ENCODE data around the gene PPIL6. TPM values are rescaled to one million over a fixed set of nuclear protein-coding genes. Genes with fewer than 3 reads are reported as not detected.
"Not testable (repeated sequence)": the region's sequence is repeated elsewhere in the genome, so short reads cannot be mapped to it uniquely, and the experiment has no call there.

PPIL6 gene
- total RNA-seq, 3 donors from 2014 or later (not counting 1 experiment from before 2014, with no cell fraction given): 0.28 to 0.70 (median 0.40) TPM

DNA sequence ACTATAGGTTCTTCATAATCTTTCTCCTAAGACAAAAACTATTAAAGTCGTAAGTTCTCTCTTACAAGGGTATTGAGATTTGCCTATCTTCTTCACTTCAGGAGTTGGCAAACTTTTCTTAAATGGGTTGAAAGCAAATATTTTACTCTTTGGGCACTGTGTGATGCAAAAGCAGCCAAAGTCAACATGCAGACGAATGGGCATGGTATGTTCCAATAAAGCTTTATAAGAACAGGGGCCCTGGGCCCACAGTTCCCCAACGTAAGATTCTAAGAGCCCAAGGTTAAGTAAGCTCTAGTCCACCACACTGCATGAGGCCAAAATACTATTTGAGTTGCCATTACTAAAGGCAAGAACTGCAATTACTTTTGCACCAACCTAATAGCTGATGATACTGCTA lies 69.6 kb downstream of the PPIL6 start:
- intact Hi-C loops (cut with micrococcal nuclease): no loop called here
- H3K9me3 Mint-ChIP-seq: no peaks in the 10 kb centered on the region
- no peak for DNase-seq

DNA sequence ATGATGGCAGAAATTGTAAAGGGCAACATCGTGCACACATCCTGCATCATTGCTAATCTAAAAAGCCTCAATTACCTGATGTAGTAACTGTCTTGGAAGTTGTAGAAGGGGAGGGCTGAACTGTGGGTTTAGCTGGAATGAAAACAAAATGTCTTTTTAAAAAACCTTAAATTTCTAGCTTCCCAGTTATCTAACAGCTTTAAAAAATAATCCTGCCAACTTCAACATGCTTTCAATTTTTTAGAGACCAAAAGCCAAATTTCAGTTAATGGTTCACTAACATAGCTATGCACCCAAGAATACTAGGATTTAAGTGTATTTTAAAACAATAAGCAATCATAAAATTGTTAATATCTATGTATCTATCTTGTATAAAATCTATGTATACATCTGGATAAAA lies 70.1 kb downstream of the PPIL6 start:
- Histone ChIP-seq H3K27me3 (ENCODE audit: control insufficient read depth, insufficient read depth, low read length) (no peaks in the 10 kb centered on the region), H3K4me1 (ENCODE audit: control insufficient read depth, insufficient read depth, low read length) (peaks cover 4% of the 10 kb centered on the region), H3K27ac (ENCODE audit: low read length) (no peak overlapping the region), H3K9me3 (ENCODE audit: control insufficient read depth, insufficient read depth, low read length) (no peaks in the 10 kb centered on the region), H3K36me3 (ENCODE audit: control insufficient read depth, insufficient read depth, low read length) (peaks cover 78% of the 10 kb centered on the region), H3K4me3 (ENCODE audit: low read length) (no peak overlapping the region)
- Mint-ChIP-seq H3K27ac (peak overlapping the region in 1 of 2 donors; percentile 79), H3K27me3 (ENCODE audit: low read depth in 2 of 2) (no peaks in the 10 kb centered on the region), H3K9me3 (no peaks in the 10 kb centered on the region), H3K4me1 (peaks cover 52 to 69% of the 10 kb centered on the region in 2 donors), H3K36me3 (peaks cover 24% of the 10 kb centered on the region), H3K4me3 (no peak overlapping the region)
- WGBS (ENCODE audit: insufficient coverage): 80% methylated on average over 1 of the region's 1 CpG
- TF ChIP-seq, protein P1, sequence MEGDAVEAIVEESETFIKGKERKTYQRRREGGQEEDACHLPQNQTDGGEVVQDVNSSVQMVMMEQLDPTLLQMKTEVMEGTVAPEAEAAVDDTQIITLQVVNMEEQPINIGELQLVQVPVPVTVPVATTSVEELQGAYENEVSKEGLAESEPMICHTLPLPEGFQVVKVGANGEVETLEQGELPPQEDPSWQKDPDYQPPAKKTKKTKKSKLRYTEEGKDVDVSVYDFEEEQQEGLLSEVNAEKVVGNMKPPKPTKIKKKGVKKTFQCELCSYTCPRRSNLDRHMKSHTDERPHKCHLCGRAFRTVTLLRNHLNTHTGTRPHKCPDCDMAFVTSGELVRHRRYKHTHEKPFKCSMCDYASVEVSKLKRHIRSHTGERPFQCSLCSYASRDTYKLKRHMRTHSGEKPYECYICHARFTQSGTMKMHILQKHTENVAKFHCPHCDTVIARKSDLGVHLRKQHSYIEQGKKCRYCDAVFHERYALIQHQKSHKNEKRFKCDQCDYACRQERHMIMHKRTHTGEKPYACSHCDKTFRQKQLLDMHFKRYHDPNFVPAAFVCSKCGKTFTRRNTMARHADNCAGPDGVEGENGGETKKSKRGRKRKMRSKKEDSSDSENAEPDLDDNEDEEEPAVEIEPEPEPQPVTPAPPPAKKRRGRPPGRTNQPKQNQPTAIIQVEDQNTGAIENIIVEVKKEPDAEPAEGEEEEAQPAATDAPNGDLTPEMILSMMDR (IDR thresholded peaks at IDR 0.05): no peak
- ATAC-seq (no peak), DNase-seq (no peak)
- intact Hi-C loops (cut with micrococcal nuclease): no loop called here

More for the DNA sequence above, 69.6 kb downstream of the PPIL6 start:
- Histone ChIP-seq H3K27ac (ENCODE audit: low read length) (no peak overlapping the region), H3K36me3 (ENCODE audit: control insufficient read depth, insufficient read depth, low read length) (peaks cover 82% of the 10 kb centered on the region), H3K9me3 (ENCODE audit: control insufficient read depth, insufficient read depth, low read length) (no peaks in the 10 kb centered on the region), H3K4me3 (ENCODE audit: low read length) (no peak overlapping the region), H3K27me3 (ENCODE audit: control insufficient read depth, insufficient read depth, low read length) (no peaks in the 10 kb centered on the region), H3K4me1 (ENCODE audit: control insufficient read depth, insufficient read depth, low read length) (peaks cover 4% of the 10 kb centered on the region)
- ATAC-seq: no peak
- H3K27ac Mint-ChIP-seq: no peak overlapping the region
- peaks cover 25% of the 10 kb centered on the region for H3K36me3 Mint-ChIP-seq
- H3K4me3 Mint-ChIP-seq: no peak overlapping the region
- H3K4me1 Mint-ChIP-seq: peaks cover 52 to 69% of the 10 kb centered on the region in 2 donors
- TF ChIP-seq, protein P1 (IDR thresholded peaks at IDR 0.05): no peak
- 45% methylated on average over 2 of the region's 3 CpGs for WGBS (ENCODE audit: insufficient coverage)
- no peaks in the 10 kb centered on the region for H3K27me3 Mint-ChIP-seq (ENCODE audit: low read depth in 2 of 2)

DNA sequence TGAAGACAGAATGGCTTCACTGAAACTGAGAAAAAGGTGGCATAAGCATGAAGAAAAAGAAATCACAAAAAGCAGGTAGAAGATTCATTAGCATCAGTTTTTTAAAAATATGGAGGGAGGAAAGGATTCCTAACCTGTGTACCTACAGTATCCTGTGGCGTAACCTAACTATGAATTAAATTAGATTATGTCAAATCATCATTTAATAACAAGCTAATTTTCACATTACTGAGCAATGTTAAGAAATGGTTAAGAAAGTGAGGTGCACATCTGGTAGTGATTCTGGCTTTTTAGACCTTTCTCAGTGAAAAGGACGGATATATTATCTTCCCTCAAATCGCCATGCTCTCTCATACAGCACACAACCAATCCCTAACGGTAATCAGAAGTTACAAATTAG lies 70.7 kb downstream of the PPIL6 start:
- Histone ChIP-seq H3K27ac (ENCODE audit: low read length) (no peak overlapping the region), H3K4me1 (ENCODE audit: control insufficient read depth, insufficient read depth, low read length) (peaks cover 4% of the 10 kb centered on the region), H3K4me3 (ENCODE audit: low read length) (no peak overlapping the region), H3K27me3 (ENCODE audit: control insufficient read depth, insufficient read depth, low read length) (no peaks in the 10 kb centered on the region), H3K36me3 (ENCODE audit: control insufficient read depth, insufficient read depth, low read length) (peaks cover 73% of the 10 kb centered on the region), H3K9me3 (ENCODE audit: control insufficient read depth, insufficient read depth, low read length) (no peaks in the 10 kb centered on the region)
- TF ChIP-seq, protein P1 (IDR thresholded peaks at IDR 0.05): no peak
- no peaks in the 10 kb centered on the region for H3K9me3 Mint-ChIP-seq
- no CpG with 5 or more reads among the region's 4 CpGs for WGBS (ENCODE audit: insufficient coverage)
- H3K4me1 Mint-ChIP-seq: peaks cover 47 to 71% of the 10 kb centered on the region in 2 donors
- H3K27me3 Mint-ChIP-seq (ENCODE audit: low read depth in 2 of 2): no peaks in the 10 kb centered on the region
- intact Hi-C loops (cut with micrococcal nuclease): no loop called here
- peak overlapping the region; percentile 23 to 79 for H3K27ac Mint-ChIP-seq
- H3K36me3 Mint-ChIP-seq: peaks cover 24% of the 10 kb centered on the region
- no peak for DNase-seq
- no peak for ATAC-seq
- H3K4me3 Mint-ChIP-seq: no peak overlapping the region

DNA sequence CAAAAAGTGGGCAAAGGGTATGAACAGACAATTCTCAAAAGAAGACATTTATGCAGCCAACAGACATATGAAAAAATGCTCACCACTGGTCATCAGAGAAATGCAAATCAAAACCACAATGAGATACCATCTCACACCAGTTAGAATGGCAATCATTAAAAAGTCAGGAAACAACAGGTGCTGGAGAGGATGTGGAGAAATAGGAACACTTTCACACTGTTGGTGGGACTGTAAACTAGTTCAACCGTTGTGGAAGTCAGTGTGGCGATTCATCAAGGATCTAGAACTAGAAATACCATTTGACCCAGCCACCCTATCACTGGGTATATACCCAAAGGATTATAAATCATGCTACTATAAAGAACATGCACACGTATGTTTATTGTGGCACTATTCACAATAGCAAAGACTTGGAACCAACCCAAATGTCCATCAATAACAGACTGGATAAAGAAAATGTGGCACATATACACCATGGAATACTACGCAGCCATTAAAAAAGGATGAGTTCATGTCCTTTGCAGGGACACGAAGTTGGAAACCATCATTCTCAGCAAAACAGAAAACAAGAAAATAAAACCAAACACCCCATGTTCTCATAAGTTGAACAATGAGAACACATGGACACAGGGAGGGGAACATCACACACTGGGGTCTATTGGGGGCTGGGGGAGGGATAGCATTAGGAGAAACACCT lies 75.9 kb downstream of the PPIL6 start:
- H3K36me3 Mint-ChIP-seq; ATAC-seq; H3K27me3 ChIP-seq (ENCODE audit: control insufficient read depth, insufficient read depth, low read length); intact Hi-C loops (cut with micrococcal nuclease); H3K9me3 ChIP-seq (ENCODE audit: control insufficient read depth, insufficient read depth, low read length); H3K27ac ChIP-seq (ENCODE audit: low read length); H3K4me3 ChIP-seq (ENCODE audit: low read length); DNase-seq; H3K27me3 Mint-ChIP-seq (ENCODE audit: low read depth in 2 of 2); H3K9me3 Mint-ChIP-seq: not testable (repeated sequence)
- WGBS (ENCODE audit: insufficient coverage): 72% methylated on average over 5 of the region's 5 CpGs
- Histone ChIP-seq H3K36me3 (ENCODE audit: control insufficient read depth, insufficient read depth, low read length) (peaks cover 59% of the 10 kb centered on the region), H3K4me1 (ENCODE audit: control insufficient read depth, insufficient read depth, low read length) (peaks cover 13% of the 10 kb centered on the region)
- Mint-ChIP-seq H3K27ac (peak overlapping the region; percentile 78 to 83), H3K4me1 (peaks cover 58 to 71% of the 10 kb centered on the region in 2 donors), H3K4me3 (peak overlapping the region; percentile 77)

Measured in natural killer cell (primary cell).